Endothelial cell of hepatic sinusoid (primary cell): Measurements from ENCODE around the gene PREX1.
"Not testable (repeated sequence)": the region's sequence is repeated elsewhere in the genome, so short reads cannot be mapped to it uniquely, and the experiment has no call there.

Source experiments
- in situ Hi-C: cut with HindIII; loops from 2 replicates; pipeline ENCODE4 v1.10.0; 2017; ENCODE audit warnings: low sequenced_read_pairs

PREX1 gene

GRCh38 chr20:48599106-48599747 lies 228.6 kb downstream of the PREX1 start:
- in situ Hi-C loops = no loop called here

GRCh38 chr20:48598303-48598941 lies 229.4 kb downstream of the PREX1 start:
- in situ Hi-C loops = not testable (repeated sequence)

GRCh38 chr20:48597521-48598302 lies 230.1 kb downstream of the PREX1 start:
- in situ Hi-C loops = no loop called here

DNA sequence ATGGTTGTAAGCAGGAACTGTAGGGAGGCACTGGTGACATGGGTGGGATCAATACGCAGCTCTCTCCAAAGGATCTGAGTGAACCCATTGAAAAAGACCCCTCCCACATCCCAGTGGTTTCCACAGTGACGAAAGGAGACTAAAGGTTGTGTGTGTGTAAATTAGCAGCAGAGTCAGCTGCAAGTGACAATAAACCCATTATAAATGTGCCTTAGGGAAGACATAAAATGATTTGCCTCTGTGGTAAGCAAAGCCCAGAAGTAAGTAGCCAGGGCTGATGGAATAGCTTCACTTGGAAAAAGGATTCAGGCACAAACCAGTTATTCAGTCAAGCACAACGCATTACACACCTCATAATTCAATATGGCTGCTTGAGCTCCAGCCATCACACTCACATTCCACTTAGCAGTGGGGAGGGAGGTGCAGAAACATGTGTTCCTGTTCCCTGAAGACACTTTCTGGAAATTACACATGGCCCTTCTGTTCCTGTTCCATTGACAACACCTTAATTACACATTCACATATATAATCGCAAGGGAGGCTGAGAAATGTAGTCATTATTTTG lies 231.4 kb downstream of the PREX1 start:
- in situ Hi-C loops = no loop called here

DNA sequence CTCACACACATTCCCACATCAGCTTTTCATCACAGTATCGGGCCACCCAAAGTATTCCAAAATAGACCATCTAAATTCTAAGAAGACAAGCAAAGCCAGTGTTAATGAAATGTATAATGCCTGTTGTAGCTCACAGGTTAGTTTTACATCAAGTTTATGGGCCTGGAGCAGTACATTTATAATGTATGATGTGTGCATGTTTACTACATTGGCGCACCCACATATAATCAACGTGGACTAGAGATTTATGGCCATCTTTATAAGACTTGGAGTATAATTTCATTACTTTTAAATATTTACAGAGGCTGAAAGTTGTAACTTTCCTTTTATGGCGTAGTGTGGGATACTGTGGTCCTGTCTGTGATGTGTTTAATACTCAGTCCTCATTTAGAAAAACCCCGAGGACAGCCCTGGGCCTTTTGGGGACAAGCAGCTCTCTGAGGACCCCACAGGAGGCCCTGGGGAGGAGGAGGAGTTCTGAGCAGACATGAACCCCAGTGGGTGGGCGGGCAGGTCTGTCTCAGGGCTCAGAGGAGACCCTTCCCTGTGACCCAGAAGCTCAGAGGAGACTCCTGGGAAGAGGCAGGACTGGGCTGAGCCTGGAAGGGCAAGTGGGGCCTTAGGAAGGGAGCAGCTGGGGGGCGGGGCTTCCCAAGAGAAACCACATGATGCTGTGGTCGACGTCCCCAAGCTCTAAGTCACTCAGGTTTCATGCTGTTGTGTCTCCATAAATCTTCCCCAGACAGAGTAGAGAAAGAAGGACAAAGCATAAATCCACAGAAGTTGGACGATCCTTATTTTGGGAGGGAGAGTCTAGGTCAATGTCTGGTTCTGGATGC lies 232.1 kb downstream of the PREX1 start:
- in situ Hi-C loops = no loop called here

- in situ Hi-C loops = no loop called here
These were observed 233.3 kb downstream of the PREX1 start for GRCh38 chr20:48594533-48594932.

DNA sequence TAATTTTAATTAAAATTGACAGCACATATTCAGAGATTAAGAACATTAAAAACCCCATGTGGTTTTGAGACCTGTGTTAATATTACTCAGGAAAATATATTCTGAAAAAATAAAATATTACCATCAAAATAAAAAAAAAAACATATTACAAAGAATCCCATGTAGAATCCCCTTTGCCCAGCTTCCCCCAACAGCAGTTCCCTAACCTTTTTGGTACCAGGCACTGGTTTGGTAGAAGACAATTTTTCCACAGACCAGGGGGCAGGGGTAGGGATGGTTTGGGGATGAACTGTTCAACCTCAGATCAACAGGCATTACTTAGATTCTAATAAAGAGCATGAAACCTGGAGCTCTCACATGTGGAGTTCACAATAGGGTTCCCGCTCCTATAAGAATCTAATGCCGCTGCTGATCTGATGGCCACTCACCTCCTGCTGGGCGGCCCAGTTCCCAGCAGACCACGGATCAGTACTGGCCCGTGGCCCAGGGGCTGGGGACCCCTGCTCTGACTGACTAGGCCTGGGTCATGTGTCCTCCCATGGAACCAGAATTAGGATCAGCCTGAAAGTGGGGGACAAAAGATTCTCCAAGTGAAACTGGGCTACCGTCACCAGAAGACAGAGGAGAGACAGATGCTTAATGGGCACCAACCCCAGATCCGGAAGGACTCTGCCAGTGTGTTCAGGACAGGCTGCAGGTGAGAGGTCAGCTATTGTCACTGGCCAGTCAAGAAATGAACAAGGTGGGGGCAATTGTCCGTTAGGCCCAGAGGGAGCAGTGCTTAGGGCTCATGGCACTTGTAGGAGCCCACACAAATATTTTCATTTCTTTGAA lies 235.5 kb downstream of the PREX1 start:
- in situ Hi-C loops = no loop called here

GRCh38 chr20:48586730-48587129 lies 241.1 kb downstream of the PREX1 start:
- in situ Hi-C loops = no loop called here

- in situ Hi-C loops = no loop called here
These were observed 242.5 kb downstream of the PREX1 start for GRCh38 chr20:48585061-48585870.

DNA sequence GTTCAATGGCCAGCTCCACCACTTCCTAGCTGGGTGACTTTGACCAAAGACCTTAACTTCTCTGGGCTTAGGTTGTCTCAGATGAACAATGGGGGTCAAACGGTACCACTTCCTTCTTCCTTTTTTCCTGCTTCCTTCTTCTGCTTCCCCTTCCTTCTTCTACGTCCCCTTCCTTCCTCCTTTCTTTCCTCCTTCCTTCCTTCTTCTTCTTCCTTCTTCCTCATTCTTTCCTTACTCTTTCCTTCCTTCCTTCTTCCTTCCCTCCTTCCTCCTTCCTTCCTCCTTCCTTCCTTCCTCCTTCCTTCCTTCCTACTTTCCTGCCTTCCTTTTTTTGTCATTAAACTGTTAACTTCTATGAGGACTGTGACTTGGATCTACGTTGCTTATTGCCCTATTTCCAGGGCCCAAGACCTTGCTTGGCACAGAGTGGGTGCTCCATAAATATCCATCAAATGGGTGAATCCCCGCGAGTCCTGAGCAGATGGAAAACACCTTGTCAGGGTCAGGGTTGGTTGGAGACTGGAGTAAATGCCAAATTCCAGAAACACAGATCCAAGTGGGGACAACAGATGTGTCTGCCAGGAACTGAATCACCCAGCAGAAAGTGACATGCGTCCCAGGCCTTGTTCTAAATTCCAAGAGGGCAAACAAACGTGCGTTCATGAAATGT lies 243.3 kb downstream of the PREX1 start:
- in situ Hi-C loops = no loop called here

DNA sequence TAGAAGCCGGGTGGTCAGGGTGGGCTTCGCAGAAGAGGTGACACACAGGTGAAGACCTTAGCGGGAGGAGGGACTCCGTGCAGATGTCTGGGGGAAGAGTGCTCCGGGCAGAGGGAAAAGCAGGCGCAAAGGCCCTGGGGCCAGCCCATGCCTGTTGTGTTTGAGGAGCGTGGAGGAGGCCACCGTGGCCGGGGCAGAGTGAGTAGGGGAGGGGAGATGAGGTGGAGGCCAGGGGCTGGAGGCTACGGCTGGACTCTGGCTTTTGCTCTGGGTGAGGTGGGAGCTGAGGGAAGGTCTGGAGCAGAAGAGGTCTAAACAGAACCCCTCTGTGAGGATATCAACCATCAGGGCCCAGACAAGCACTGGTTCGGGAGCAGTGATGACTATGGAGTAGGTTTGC lies 244.0 kb downstream of the PREX1 start:
- in situ Hi-C loops = no loop called here

- in situ Hi-C loops = no loop called here
These were observed 244.6 kb downstream of the PREX1 start for GRCh38 chr20:48583171-48583570.

DNA sequence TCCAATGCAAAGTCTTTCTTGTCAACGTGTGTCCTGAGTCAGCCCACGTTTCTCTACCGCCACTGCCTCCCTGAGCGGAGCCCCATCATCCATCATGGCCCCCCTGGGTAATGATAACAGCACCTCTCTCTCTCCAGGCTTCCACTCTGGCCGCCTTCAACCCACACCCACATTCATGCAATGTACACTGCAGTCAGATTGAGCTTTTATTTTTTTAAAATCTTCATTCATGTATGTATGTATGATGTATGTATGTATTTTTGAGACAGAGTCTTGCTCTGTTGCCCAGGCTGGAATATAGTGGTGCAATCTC lies 245.2 kb downstream of the PREX1 start:
- in situ Hi-C loops = no loop called here

DNA sequence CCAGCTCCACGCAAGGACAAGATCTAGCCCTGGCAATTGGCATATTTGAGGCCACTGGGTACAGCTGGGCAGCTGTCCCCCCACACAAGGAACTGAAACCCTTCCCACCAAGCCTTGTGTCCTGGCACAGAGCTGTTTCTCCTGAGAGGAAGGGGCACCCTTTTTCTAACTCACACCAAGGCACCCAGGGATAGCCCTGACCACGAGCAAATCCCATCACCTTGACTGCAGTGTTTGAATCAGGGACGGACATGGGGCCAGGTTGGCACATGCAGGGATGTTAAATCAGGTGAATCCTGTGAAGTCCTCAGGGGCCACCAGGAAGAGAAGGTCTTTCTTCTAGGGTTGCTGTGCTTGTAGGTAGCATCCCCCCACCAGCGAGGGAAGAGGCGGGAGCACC lies 246.6 kb downstream of the PREX1 start:
- in situ Hi-C loops = no loop called here

DNA sequence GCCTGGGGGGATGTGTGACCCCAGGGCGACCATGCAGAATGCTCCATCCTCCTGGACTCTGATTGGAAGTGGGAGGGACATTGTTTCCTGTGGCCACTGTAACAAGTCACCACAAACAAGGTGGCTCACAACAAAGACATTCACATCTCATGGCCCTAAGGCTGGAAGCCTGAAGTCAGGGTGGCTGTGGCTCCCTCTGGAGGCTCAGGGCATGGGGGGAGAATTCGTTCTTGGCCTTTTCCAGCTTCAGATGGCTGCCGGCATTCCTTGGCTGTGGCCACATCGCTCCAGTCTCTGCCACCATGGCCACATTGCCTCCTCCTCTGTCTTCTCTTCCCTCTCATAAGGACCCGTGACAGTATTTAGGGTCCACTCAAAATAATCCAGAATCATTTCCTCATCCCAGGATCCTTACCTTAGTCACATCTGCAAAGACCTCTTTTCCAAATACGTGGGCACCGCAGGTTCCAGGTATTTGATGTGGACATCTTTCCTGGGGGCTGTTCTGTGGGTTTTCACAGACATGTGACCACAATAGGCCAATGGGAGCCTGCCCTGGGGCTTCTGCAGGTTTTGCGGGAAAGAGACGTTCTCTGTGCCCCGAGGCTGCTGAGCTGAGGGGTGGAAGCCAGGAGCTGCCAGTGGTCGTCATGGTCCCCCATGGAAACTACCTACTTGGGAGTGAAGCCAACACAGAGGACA lies 249.3 kb downstream of the PREX1 start:
- in situ Hi-C loops = no loop called here

DNA sequence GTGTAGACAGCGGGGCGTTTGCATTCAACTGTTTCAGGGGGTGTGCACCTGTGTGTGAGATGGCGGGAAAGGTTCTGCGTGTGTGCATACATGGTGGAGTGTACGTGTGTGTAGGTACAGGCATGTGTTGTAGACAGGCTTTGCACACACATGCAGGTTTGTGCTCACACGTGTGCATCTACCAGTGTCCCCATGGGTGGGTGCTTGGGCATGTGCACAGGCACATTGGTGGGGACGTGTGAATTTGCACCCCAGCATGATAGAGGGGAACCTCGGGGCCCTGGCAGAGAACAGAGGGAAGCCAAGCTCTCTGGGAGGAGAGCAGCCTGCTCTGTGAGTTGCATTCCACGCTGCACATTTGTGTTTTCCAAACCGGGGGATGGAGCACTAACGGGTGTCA lies 250.2 kb downstream of the PREX1 start:
- in situ Hi-C loops = no loop called here

DNA sequence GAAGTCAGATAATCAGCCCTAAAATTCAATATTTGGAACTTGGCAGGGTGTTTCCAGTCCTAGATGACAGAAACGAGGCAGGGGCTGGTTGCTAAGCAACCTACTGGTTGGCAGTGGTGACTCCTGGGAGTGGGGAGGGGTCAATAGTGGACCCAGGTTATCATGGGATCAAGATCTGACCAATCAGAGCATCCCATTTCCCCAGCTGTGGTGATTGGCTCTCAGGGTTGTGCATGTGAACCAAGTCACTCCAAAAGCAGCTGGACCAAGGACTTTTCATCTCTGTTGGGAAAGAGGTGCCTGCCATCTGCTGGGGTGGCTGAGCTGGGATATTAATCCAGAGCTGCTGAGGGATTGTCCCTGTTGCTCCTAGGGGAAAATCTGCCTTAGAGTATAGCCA lies 253.4 kb downstream of the PREX1 start:
- in situ Hi-C loops = no loop called here
